CD1c-positive myeloid dendritic cell (primary cell): ENCODE measurements around the gene PABPC3.

Experiments
- DNase-seq: peaks from one replicate; pipeline ENCODE4 v3.0.0-alpha.2; 2016; ENCODE audit errors: extremely low spot score

PABPC3 gene

GRCh38 chr13:25111585-25111956 is 15.6 kb downstream of the PABPC3 start:
- DNase-seq = no peak

GRCh38 chr13:25112695-25113255 is 16.8 kb downstream of the PABPC3 start:
- no peak for DNase-seq

- DNase-seq = peak; percentile 54
Observed at GRCh38 chr13:25114220-25114619, 18.3 kb downstream of the PABPC3 start.

- DNase-seq = no peak
Observed at GRCh38 chr13:25116044-25116443, 20.1 kb downstream of the PABPC3 start.

GRCh38 chr13:25117312-25117711 is 21.4 kb downstream of the PABPC3 start:
- DNase-seq = no peak

GRCh38 chr13:25118378-25118905 is 22.5 kb downstream of the PABPC3 start:
- DNase-seq = no peak

GRCh38 chr13:25130944-25131343 is 35.0 kb downstream of the PABPC3 start:
- DNase-seq = no peak

- DNase-seq = no peak
Observed at GRCh38 chr13:25131881-25132420, 36.0 kb downstream of the PABPC3 start.

GRCh38 chr13:25132751-25133390 is 36.9 kb downstream of the PABPC3 start:
- DNase-seq = no peak

- no peak for DNase-seq
Observed at GRCh38 chr13:25135896-25136295, 40.0 kb downstream of the PABPC3 start.

GRCh38 chr13:25136880-25137787 is 41.2 kb downstream of the PABPC3 start:
- no peak for DNase-seq

- DNase-seq = no peak
Observed at GRCh38 chr13:25137788-25138115, 41.8 kb downstream of the PABPC3 start.

- no peak for DNase-seq
Observed at GRCh38 chr13:25141042-25141441, 45.1 kb downstream of the PABPC3 start.

GRCh38 chr13:25143706-25144105 is 47.8 kb downstream of the PABPC3 start:
- no peak for DNase-seq

- DNase-seq = no peak
Observed at GRCh38 chr13:25147638-25148401, 51.9 kb downstream of the PABPC3 start.

GRCh38 chr13:25148402-25148771 is 52.5 kb downstream of the PABPC3 start:
- DNase-seq = no peak
